NCI-H1436 (cell line): ENCODE measurements around the gene DLG2.

Source experiments
- DNase-seq: peaks from one replicate; lab custom pipeline; 2025; lab: John Stamatoyannopoulos, UW

Gene DLG2

GRCh38 chr11:84775503-84775902, 851.6 kb downstream of the DLG2 start:
- DNase-seq: no peak

GRCh38 chr11:84763931-84764330, 863.2 kb downstream of the DLG2 start:
- no peak for DNase-seq

- DNase-seq: no peak
Measured at GRCh38 chr11:84757711-84758110, 869.4 kb downstream of the DLG2 start.

- no peak for DNase-seq
Measured at GRCh38 chr11:84751371-84751770, 875.8 kb downstream of the DLG2 start.

- no peak for DNase-seq
Measured at GRCh38 chr11:84747871-84748270, 879.3 kb downstream of the DLG2 start.

GRCh38 chr11:84740050-84740449, 887.1 kb downstream of the DLG2 start:
- DNase-seq: no peak

GRCh38 chr11:84724256-84724655, 902.9 kb downstream of the DLG2 start:
- DNase-seq: no peak

- no peak for DNase-seq
Measured at GRCh38 chr11:84722583-84723108, 904.5 kb downstream of the DLG2 start.

GRCh38 chr11:84721561-84721961, 905.6 kb downstream of the DLG2 start:
- no peak for DNase-seq

- no peak for DNase-seq
Measured at GRCh38 chr11:84720706-84721402, 906.3 kb downstream of the DLG2 start.

GRCh38 chr11:84719935-84720577, 907.1 kb downstream of the DLG2 start:
- DNase-seq: peak; percentile 6

GRCh38 chr11:84714316-84714780, 912.8 kb downstream of the DLG2 start:
- DNase-seq: peak; percentile 49

GRCh38 chr11:84691830-84692229, 935.3 kb downstream of the DLG2 start:
- no peak for DNase-seq

- DNase-seq: no peak
Measured at GRCh38 chr11:84687433-84687832, 939.7 kb downstream of the DLG2 start.

- no peak for DNase-seq
Measured at GRCh38 chr11:84686716-84687115, 940.4 kb downstream of the DLG2 start.

GRCh38 chr11:84685976-84686375, 941.2 kb downstream of the DLG2 start:
- DNase-seq: no peak

- DNase-seq: no peak
Measured at GRCh38 chr11:84685149-84685548, 942.0 kb downstream of the DLG2 start.

GRCh38 chr11:84681456-84681855, 945.7 kb downstream of the DLG2 start:
- DNase-seq: no peak

- no peak for DNase-seq
Measured at GRCh38 chr11:84675396-84676025, 951.6 kb downstream of the DLG2 start.

- peak; percentile 52 for DNase-seq
Measured at GRCh38 chr11:84673753-84674152, 953.4 kb downstream of the DLG2 start.

GRCh38 chr11:84671325-84671999, 955.7 kb downstream of the DLG2 start:
- DNase-seq: no peak

GRCh38 chr11:84663731-84664130, 963.4 kb downstream of the DLG2 start:
- DNase-seq: no peak
